ENCODE measurements around the gene RRP9. TPM values are rescaled to one million over a fixed set of nuclear protein-coding genes. Genes with fewer than 3 reads are reported as not detected.

RRP9 gene
- total RNA-seq, 1 experiment from 2014 or later = 71.3 TPM

- peaks cover 10 to 29% of the 10 kb centered on the region in 2 experiments for H3K36me3 ChIP-seq (ENCODE audit: control insufficient read depth in 1 of 2, insufficient read depth in 2 of 2, low read length in 2 of 2)
- no peak for DNase-seq (ENCODE audit: low read depth, low spot score)
- BruUV-seq (replicated peaks) = no TSS peak
- H4K20me1 ChIP-seq (ENCODE audit: insufficient read depth) = 0 out of 2 replicates have a peak, but pooled peaks cover 4% of the 10 kb centered on the region
- H3K4me1 ChIP-seq (ENCODE audit: control insufficient read depth in 1 of 2, insufficient read depth in 2 of 2, low read length in 2 of 2) = peaks cover 23 to 29% of the 10 kb centered on the region in 2 experiments
- H3K27ac ChIP-seq (ENCODE audit: low read depth, low read length) = peak overlapping the region; percentile 62
- TF ChIP-seq TCF7L2 (IDR thresholded peaks at IDR 0.05; ENCODE audit: borderline replicate concordance, extremely low read depth, insufficient read depth, insufficient read length) (peak; percentile 2), ZFX (IDR thresholded peaks at IDR 0.05) (no peak)
- CTCF ChIA-PET = interaction anchor here (0.6 to 2.4 kb wide), 22 partner anchors 9 to 440 kb away, joined by 3 to 46 read pairs (median 4); partner anchors contain the start of genes ABHD14A, ABHD14B, ACY1 and IQCF1
- no peaks in the 10 kb centered on the region for H3K9me3 ChIP-seq (ENCODE audit: control insufficient read depth in 1 of 2, insufficient read depth in 1 of 2, low read depth in 1 of 2, low read length in 2 of 2)
- H3K4me2 ChIP-seq (ENCODE audit: low read length) = peak overlapping the region; percentile 100
- POLR2A ChIA-PET = interaction anchor here (0.6 to 2.3 kb wide), 10 partner anchors 9 to 51 kb away, joined by 3 to 31 read pairs (median 4); partner anchors contain the start of genes ABHD14B and ACY1
- no peaks in the 10 kb centered on the region for H3K9me2 ChIP-seq (ENCODE audit: insufficient read depth)
- intact Hi-C loops (cut with micrococcal nuclease) = loop anchor here (5.0 kb wide), 1 partner anchor 211 kb away; the partner anchor contains the start of gene POC1A
- H3K79me2 ChIP-seq (ENCODE audit: insufficient read depth, low read length) = peaks cover 51% of the 10 kb centered on the region
- no peaks in the 10 kb centered on the region for H3K27me3 ChIP-seq (ENCODE audit: insufficient read depth, low read length)
- RAD21 ChIA-PET (ENCODE audit: low non-redundant PET in 1 of 2, low total read pairs in 2 of 2, uncharacterized antibody in 2 of 2, unreplicated experiment in 2 of 2) = interaction anchor here (0.6 to 1.9 kb wide), 4 partner anchors 32 to 112 kb away, joined by 3 to 7 read pairs (median 4); partner anchors contain the start of genes ABHD14B (in 1 of the 2) and RPL29 (in 1 of the 2)
- peak overlapping the region; percentile 82 to 89 for H3K4me3 ChIP-seq (replicated peaks in 1 of 2; ENCODE audit: low read depth in 1 of 2, low read length in 2 of 2)
- no peak overlapping the region for H2AFZ ChIP-seq (ENCODE audit: low read depth, low read length, poor library complexity, severe bottlenecking)
- peak overlapping the region; percentile 85 for H3K9ac ChIP-seq (ENCODE audit: low read length)
- peak; percentile 3 for ATAC-seq
Measured at GRCh38 chr3:51941463-51941797, 274 bp downstream of the RRP9 start.

- Histone ChIP-seq H3K36me3 (ENCODE audit: control insufficient read depth in 1 of 2, insufficient read depth in 2 of 2, low read length in 2 of 2) (peaks cover 10 to 34% of the 10 kb centered on the region in 2 experiments), H3K79me2 (ENCODE audit: insufficient read depth, low read length) (peaks cover 51% of the 10 kb centered on the region), H3K4me3 (replicated peaks in 1 of 2; ENCODE audit: low read depth in 1 of 2, low read length in 2 of 2) (peak overlapping the region; percentile 82 to 89), H3K27ac (ENCODE audit: low read depth, low read length) (peak overlapping the region; percentile 62), H3K9me3 (ENCODE audit: control insufficient read depth in 1 of 2, insufficient read depth in 1 of 2, low read depth in 1 of 2, low read length in 2 of 2) (no peaks in the 10 kb centered on the region), H4K20me1 (ENCODE audit: insufficient read depth) (0 out of 2 replicates have a peak, but pooled peaks cover 4% of the 10 kb centered on the region), H3K9ac (ENCODE audit: low read length) (peak overlapping the region; percentile 85), H3K4me2 (ENCODE audit: low read length) (peak overlapping the region; percentile 100), H3K27me3 (ENCODE audit: insufficient read depth, low read length) (no peaks in the 10 kb centered on the region), H3K4me1 (ENCODE audit: control insufficient read depth in 1 of 2, insufficient read depth in 2 of 2, low read length in 2 of 2) (peaks cover 23 to 29% of the 10 kb centered on the region in 2 experiments), H2AFZ (ENCODE audit: low read depth, low read length, poor library complexity, severe bottlenecking) (no peak overlapping the region), H3K9me2 (ENCODE audit: insufficient read depth) (no peaks in the 10 kb centered on the region)
- no peak for DNase-seq (ENCODE audit: low read depth, low spot score)
- POLR2A ChIA-PET = interaction anchor here (0.6 to 2.3 kb wide), 8 partner anchors 8 to 52 kb away, joined by 3 to 31 read pairs (median 4); partner anchors contain the start of genes ABHD14B and ACY1
- CTCF ChIA-PET = interaction anchor here (0.6 to 2.4 kb wide), 21 partner anchors 9 to 439 kb away, joined by 3 to 46 read pairs (median 4); partner anchors contain the start of genes ABHD14A, ABHD14B, ACY1 and IQCF1
- no peak for ATAC-seq
- intact Hi-C loops (cut with micrococcal nuclease) = loop anchor here (5.0 kb wide), 1 partner anchor 211 kb away; the partner anchor contains the start of gene POC1A
- BruUV-seq (replicated peaks) = TSS peak; percentile 66
- RAD21 ChIA-PET (ENCODE audit: low non-redundant PET in 1 of 2, low total read pairs in 2 of 2, uncharacterized antibody in 2 of 2, unreplicated experiment in 2 of 2) = interaction anchor here (0.6 to 1.9 kb wide), 5 partner anchors 33 to 116 kb away, joined by 3 to 7 read pairs (median 4); partner anchors contain the start of genes ABHD14B (in 1 of the 2) and RPL29 (in 1 of the 2)
- TF ChIP-seq JUND (IDR thresholded peaks at IDR 0.05) = no peak
- TF ChIP-seq, protein P1, sequence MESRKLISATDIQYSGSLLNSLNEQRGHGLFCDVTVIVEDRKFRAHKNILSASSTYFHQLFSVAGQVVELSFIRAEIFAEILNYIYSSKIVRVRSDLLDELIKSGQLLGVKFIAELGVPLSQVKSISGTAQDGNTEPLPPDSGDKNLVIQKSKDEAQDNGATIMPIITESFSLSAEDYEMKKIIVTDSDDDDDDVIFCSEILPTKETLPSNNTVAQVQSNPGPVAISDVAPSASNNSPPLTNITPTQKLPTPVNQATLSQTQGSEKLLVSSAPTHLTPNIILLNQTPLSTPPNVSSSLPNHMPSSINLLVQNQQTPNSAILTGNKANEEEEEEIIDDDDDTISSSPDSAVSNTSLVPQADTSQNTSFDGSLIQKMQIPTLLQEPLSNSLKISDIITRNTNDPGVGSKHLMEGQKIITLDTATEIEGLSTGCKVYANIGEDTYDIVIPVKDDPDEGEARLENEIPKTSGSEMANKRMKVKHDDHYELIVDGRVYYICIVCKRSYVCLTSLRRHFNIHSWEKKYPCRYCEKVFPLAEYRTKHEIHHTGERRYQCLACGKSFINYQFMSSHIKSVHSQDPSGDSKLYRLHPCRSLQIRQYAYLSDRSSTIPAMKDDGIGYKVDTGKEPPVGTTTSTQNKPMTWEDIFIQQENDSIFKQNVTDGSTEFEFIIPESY (IDR thresholded peaks at IDR 0.05; ENCODE audit: extremely low read depth, insufficient replicate concordance, low read length) = no peak
- no peak for TF ChIP-seq RAD21 (IDR thresholded peaks at IDR 0.05; ENCODE audit: low read depth)
- TF ChIP-seq POLR2AphosphoS5 (IDR thresholded peaks at IDR 0.05; ENCODE audit: low read depth, low read length) = no peak
- no peak for TF ChIP-seq EGR1 (IDR thresholded peaks at IDR 0.05; ENCODE audit: low read depth)
- no peak for TF ChIP-seq ATF3 (IDR thresholded peaks at IDR 0.05)
- TF ChIP-seq ELF1 (IDR thresholded peaks at IDR 0.05; ENCODE audit: borderline replicate concordance, low read depth) = no peak
- TF ChIP-seq ZFX (IDR thresholded peaks at IDR 0.05) = no peak
- no peak for TF ChIP-seq CTCF (IDR thresholded peaks at IDR 0.05 in 2 of 3, conservative IDR thresholded peaks at IDR 0.05 in 1 of 3; ENCODE audit: borderline replicate concordance in 1 of 3, insufficient read depth in 1 of 3, low read depth in 2 of 3, low read length in 2 of 3)
- TF ChIP-seq SRF (IDR thresholded peaks at IDR 0.05; ENCODE audit: low read depth) = no peak
- TF ChIP-seq ZNF274 (IDR thresholded peaks at IDR 0.05; ENCODE audit: low read depth, low read length) = no peak
- no peak for TF ChIP-seq FOSL1 (IDR thresholded peaks at IDR 0.05; ENCODE audit: low read depth)
Measured at GRCh38 chr3:51940648-51941462, 849 bp downstream of the RRP9 start.
